NK-92 (cell line): ENCODE data around the gene STK24.

ENCODE experiments used
- DNase-seq: peaks from one replicate; lab custom pipeline; 2025; ENCODE audit not compliant: unreplicated experiment; lab: John Stamatoyannopoulos, UW

STK24 gene

GRCh38 chr13:98439896-98440295, 137.0 kb downstream of the STK24 start:
- no peak for DNase-seq

GRCh38 chr13:98439126-98439828, 137.6 kb downstream of the STK24 start:
- no peak for DNase-seq

- no peak for DNase-seq
These were observed 138.4 kb downstream of the STK24 start for GRCh38 chr13:98438246-98439125.

GRCh38 chr13:98436233-98436910, 140.5 kb downstream of the STK24 start:
- DNase-seq: no peak

GRCh38 chr13:98435376-98435775, 141.5 kb downstream of the STK24 start:
- DNase-seq: no peak

GRCh38 chr13:98434060-98434459, 142.8 kb downstream of the STK24 start:
- no peak for DNase-seq

GRCh38 chr13:98433654-98434053, 143.3 kb downstream of the STK24 start:
- DNase-seq: no peak

GRCh38 chr13:98432638-98433037, 144.3 kb downstream of the STK24 start:
- DNase-seq: no peak

GRCh38 chr13:98429977-98430736, 146.8 kb downstream of the STK24 start:
- no peak for DNase-seq

- DNase-seq: no peak
These were observed 147.4 kb downstream of the STK24 start for GRCh38 chr13:98429531-98429930.

GRCh38 chr13:98429081-98429480, 147.8 kb downstream of the STK24 start:
- DNase-seq: no peak

- no peak for DNase-seq
These were observed 148.5 kb downstream of the STK24 start for GRCh38 chr13:98428256-98428966.

- DNase-seq: no peak
These were observed 149.4 kb downstream of the STK24 start for GRCh38 chr13:98427331-98427995.

- DNase-seq: no peak
These were observed 153.5 kb downstream of the STK24 start for GRCh38 chr13:98423417-98423816.

- no peak for DNase-seq
These were observed 154.9 kb downstream of the STK24 start for GRCh38 chr13:98422046-98422445.

- DNase-seq: no peak
These were observed 156.2 kb downstream of the STK24 start for GRCh38 chr13:98420554-98421175.

GRCh38 chr13:98419786-98420553, 156.9 kb downstream of the STK24 start:
- DNase-seq: no peak

- DNase-seq: no peak
These were observed 160.5 kb downstream of the STK24 start for GRCh38 chr13:98416408-98416807.
